ENCODE measurements around the gene LILRB4. TPM values are rescaled to one million over a fixed set of nuclear protein-coding genes. Genes with fewer than 3 reads are reported as not detected.
A peak's percentile ranks its signal among the peaks of the same experiment; 100 is the strongest.
"Not testable (repeated sequence)": the region's sequence is repeated elsewhere in the genome, so short reads cannot be mapped to it uniquely, and the experiment has no call there.

LILRB4 gene
- polyA plus RNA-seq, 5 donors, result 1.1 to 1.7 (median 1.4) TPM

DNA sequence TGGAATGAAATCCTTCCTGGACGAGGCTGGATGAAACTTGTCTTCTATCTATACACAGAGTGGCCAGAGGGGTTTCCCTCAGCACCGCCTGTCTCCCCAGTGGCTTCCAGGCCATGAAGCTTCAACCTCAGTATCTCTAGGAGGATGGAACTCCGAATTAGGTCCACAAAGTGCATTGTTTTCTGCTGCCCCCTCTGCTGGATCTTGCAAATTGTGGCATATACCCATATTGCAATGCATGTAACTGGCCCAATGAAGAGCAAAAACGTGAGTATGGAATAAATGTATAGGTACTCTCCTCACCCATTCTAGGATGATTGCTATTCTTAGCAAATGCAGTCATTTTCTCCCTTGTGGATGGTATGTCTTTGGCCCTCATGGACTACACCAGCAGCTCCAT, 14.7 kb upstream of the LILRB4 start:
- no peak for DNase-seq

DNA sequence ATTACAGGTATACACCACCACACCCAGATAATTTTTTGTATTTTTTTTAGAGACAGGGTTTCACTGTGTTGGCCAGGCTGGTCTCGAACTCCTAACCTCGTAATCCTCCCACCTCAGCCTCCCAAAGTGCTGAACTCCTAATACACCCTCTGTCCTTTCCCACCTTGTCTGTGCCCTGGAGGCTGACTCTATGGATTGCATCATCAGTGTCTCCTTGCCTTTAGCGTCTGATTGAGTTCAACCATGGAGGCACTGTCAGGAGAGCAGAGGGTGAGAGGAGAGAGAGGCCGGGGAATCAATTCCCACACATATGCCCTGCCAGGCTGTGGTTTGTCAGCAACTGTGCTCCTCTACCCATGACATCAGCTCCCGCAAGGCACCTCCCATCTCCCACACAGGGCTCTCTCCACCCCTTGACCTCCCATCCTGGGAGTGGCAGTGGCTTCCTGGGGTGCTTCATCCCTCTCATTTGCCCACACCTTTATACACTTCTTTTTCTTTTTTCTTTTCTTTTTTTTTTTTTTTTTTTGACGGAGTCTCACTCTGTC, 12.6 kb upstream of the LILRB4 start:
- no peak for DNase-seq

DNA sequence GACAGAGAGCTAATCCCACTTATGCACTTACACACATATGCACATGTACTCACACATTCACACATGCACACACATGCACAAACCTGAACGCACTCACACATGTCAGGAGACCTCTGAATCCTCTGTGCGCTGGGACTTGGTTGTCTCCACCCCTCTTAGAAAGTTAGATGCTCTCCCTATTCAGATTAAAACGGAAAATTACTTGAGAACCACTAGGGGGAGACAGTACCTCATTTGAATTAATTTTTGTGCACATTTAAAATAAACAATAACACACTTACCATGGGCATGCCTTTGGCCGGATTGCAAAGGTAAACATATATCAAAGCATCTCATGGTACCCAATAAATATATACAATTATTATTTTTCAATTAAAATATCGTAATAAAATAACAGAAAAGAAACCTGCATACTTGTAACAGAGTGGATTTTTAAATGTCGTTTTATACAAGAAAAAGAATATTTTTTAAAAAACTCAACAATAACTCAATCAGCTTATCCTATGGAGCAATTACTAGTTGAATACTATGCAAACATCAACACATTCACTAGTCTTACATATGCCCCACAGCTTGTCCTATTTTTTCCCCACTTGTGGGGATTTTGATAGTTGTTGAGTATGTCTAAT, 9.5 kb upstream of the LILRB4 start:
- DNase-seq, result no peak

- no peak for DNase-seq
These were observed 8.1 kb upstream of the LILRB4 start for GRCh38 chr19:54654447-54655321.

DNA sequence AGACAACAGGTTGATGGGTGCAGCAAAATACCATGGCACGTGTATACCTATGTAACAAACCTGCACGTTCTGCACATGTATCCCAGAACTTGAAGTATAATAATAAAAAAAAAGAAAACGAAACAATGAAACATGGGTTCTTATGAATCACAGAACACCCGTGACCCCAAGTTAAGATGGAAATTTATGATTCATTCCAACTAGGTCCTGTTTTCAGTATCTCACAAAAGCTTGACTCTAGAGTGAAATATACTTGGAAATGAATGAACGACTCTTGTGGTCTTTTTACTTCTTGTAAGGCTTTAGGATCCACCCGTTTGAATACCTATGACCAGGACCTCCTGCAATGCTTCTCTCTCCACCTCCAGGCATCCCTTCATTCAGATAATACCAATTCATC, 3.5 kb upstream of the LILRB4 start:
- DNase-seq, result no peak

GRCh38 chr19:54660306-54660705, 2.5 kb upstream of the LILRB4 start:
- no peak for DNase-seq

GRCh38 chr19:54660964-54661363, 1.8 kb upstream of the LILRB4 start:
- no peak for DNase-seq

DNA sequence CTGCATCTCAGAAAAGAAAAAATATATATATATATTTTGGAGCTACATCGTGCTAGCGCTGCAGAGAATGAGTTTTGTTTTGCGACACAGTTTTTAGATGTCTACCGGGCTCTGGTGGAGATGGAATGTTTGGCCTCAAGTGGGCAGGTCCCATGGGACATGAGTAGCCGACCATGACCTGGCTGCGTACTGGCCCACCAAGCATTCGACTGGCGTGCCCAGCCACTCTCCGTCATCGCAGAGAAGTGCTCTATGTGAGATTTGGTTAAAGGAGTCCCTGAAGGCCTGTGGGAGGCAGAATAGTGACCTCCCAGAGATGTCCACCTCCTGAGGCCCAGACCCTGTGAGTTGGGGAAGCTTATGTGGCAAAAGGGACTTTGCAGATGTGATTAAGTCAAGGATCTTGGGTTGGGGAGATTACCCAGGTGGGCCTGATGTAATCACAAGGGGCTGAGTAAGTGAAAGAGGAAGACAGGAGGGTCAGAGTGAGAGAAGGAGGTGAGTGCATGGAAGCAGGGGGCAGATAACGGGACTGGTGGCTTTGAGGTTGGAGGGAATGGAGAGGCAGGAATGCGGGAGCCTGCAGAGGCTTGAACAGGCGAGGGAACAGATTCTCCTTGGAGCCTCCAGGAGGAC, 821 bp upstream of the LILRB4 start:
- DNase-seq, result no peak

- no peak for DNase-seq
These were observed 2.7 kb downstream of the LILRB4 start for GRCh38 chr19:54665530-54665929.

DNA sequence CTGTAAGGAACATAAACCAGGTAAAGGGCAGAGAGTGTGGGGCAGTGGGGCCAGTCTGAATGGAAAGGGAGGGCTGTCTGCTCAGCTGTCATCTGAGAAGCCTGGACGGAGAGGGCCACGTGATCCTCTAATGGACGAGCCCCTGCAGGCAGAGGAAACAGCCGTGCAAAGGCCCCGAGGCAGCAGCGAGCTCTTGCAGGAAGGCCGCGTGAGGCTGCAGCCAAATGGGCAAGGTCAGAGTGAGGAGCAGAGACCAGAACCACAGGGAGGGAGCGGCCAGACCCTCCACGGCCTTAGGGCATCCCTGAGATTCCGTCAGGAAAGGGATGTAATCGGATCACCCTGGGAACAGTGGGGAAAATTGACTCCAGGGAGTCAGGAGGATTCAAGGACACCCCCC, 4.4 kb downstream of the LILRB4 start:
- no peak for DNase-seq

DNA sequence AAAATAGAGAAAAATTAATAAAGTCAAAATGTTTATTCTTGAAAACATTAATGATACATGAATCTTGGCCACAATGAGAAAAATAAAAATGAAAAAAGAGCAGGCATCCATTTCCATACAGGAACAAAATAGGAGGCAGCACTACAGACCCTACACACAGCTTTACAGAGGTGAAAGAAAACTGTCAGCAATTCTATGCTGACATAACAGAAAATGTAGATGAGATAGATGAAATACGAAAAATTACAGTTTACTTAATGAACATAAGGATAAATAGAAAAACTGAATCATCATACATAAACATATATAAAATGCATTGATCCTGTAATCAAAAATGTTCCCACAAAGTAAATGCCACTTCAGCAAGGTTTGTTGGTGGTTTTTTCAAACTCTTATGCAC, 5.6 kb downstream of the LILRB4 start:
- no peak for DNase-seq

- DNase-seq, result no peak
These were observed 8.0 kb downstream of the LILRB4 start for GRCh38 chr19:54670576-54671357.

DNA sequence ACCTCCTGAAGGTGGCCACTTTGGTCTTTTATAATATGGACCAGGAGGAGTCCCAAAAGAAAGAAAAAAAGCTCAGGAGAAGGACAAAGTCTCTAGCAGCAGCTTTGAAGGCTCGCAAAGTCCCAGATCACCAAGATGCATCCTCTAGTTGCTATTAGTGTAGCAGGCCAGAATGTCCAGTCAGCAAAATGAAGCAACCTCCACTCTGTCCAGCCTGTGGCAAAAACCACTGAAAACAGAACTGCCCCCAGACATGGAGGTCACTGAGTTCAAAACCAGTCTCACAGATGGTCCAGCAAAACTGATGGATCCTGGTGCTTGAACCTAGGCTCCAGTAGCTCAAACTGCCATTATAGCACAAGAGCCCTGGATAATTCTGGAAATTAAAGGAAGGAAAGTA, 10.4 kb downstream of the LILRB4 start:
- no peak for DNase-seq

DNA sequence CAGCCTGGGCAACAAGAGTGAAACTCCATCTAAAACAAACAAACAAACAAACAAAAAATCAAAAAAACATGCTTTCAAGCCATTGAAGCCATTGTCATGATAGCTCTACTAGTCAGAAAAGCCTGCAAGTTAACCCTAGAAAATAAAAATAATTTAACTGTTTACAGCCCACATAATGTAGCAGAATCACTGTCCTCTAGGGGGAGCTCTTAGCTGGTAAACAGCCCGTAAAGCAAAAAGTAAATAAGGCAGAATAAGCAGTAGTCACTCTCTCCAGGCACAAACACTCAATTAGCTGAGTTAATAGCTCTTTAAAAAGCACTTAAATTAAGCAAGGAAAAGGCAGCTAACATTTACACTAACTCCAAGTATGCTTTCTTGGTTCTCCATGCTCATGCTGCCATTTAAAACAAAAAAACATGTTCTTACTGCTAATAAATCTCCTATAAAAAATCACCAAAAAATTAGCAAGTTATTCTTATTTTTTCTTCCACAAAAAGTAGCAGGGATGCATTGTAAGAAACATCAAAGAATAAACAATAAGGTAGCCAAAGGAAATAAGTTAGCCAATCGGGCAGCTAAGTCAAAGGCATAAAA, 11.3 kb downstream of the LILRB4 start:
- no peak for DNase-seq

DNA sequence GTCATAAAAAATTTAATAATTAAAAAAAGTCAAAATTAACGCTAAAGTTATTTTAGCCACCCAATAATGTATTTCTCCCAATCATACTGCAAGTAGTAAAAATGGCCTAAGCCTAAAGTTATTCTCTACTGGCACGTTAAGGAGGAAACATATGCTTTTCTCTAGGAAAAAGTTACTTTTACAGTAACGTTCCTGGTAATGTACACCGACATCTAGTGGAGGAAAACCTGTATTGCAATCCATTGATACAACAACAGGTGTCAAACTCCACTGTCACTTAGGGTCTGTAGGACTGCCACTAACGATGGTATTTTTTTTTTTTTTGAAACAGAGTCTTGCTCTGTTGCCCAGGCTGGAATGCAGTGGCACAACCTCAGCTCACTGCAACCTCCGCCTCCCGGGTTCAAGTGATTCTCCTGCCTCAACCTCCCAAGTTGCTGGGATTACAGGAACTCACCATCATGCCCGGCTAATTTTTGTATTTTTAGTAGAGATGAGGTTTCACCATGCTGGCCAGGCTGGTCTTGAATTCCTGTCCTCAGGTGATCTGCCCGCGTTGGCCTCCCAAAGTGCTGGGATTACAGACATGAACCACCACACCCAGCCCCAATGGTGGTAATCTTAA, 13.5 kb downstream of the LILRB4 start:
- DNase-seq, result peak; percentile 2 to 16

GRCh38 chr19:54677217-54677616, 14.4 kb downstream of the LILRB4 start:
- DNase-seq, result no peak

DNA sequence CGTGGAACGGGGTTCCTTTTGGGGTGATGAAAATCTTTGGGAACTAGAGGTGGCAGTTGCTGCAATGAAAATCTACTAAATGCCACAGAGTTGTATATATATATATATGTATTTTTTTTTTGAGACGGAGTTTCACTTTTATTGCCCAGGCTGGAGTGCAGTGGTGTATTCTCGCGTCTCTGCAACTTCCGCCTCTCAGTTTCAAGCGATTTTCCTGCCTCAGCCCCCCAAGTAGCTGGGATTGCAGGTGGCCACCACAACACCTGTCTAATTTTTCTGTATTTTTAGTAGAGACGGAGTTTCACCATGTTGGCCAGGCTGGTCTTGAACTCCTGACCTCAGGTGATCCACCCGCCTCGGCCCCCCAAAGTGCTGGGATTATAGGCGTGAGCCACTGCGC, 18.8 kb downstream of the LILRB4 start:
- not testable (repeated sequence) for DNase-seq

DNA sequence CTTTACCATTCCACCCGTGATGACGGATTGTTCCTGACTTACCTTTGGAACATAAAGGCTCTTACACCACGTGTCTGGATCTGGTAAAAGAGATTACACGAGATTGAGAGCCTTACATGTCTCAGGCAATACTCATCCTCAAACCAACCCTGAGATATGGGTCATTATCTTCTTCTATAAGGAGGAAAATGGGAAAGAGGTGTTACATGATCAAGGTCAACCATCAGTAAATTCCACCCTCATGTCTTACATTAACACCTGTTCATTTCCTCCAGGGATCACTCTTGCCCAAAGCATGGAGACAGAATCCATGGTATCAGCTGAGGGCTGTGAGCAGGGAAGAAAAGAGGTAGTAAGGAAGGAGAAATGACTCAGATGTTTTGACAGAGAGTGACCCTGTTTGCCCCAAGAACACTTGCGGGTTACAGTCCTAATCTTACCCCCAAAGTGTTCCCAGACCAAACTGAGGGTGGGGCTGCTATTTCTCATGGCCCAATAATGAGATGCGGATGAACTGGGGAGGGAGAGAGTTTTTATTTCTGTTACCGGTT, 19.6 kb downstream of the LILRB4 start:
- no peak for DNase-seq

DNA sequence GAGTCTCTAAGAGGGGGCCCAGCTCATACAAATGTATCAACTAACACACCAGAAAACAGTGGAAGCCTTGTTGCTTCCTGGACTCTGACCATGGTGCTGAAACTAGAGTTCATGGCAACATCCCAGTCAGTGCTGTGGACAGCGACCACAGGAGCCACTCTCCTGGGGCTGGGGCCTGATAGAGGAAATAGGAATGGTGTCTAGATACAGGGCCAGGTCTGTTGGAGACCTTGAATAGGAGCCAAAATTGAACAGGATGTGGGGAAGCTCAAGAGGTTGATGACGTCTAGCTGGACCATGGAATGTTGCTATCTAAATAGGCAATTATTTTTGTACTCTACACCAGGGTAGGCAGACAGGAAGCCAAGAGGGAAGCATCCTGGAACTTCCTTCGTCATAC, 21.7 kb downstream of the LILRB4 start:
- DNase-seq, result peak in 1 of 2 donors; percentile 31

- DNase-seq, result no peak
These were observed 29.0 kb downstream of the LILRB4 start for GRCh38 chr19:54691582-54692297.
